Natural killer cell (primary cell): Measurements from ENCODE around the gene TREX2. TPM values are rescaled to one million over a fixed set of nuclear protein-coding genes. Genes with fewer than 3 reads are reported as not detected.

ENCODE experiments used
- ATAC-seq, 3 donors: fragments of 150-1000 bp in 2 of 3; fragments of 200-7000 bp in 1 of 3; cut with Tn5 transposase; 1 replicate in 1 of 3; 2 replicates in 2 of 3; pipeline ENCODE4 v1.10.0; 2021; ENCODE audit warnings: mild to moderate bottlenecking in 2 of 3, moderate library complexity in 2 of 3
- DNase-seq, 2 donors: peaks; one replicate each; pipeline versions ENCODE4 v3.0.0 to v3.0.0-alpha.2; 2013 to 2021; ENCODE audit warnings: mixed read lengths in 1 of 2
- H3K27ac ChIP-seq: one replicate; pipeline ENCODE4 v1.5.1; 2013; ENCODE audit warnings: mild to moderate bottlenecking, low read length
- H3K27me3 ChIP-seq: one replicate; pipeline ENCODE4 v1.6.1; 2013; ENCODE audit warnings: low read length; ENCODE audit not compliant: control insufficient read depth, insufficient read depth
- H3K36me3 ChIP-seq: one replicate; pipeline ENCODE4 v1.6.1; 2013; ENCODE audit warnings: low read length; ENCODE audit not compliant: control insufficient read depth, insufficient read depth
- H3K4me1 ChIP-seq: one replicate; pipeline ENCODE4 v1.6.1; 2013; ENCODE audit warnings: low read length; ENCODE audit not compliant: control insufficient read depth, insufficient read depth
- H3K4me3 ChIP-seq: one replicate; pipeline ENCODE4 v1.5.1; 2013; ENCODE audit warnings: low read length
- H3K9me3 ChIP-seq: one replicate; pipeline ENCODE4 v1.6.1; 2013; ENCODE audit warnings: low read length; ENCODE audit not compliant: control insufficient read depth, insufficient read depth
- H3K27ac Mint-ChIP-seq, 2 donors: one replicate each; pipeline ENCODE4 v1.8.0; 2022; ENCODE audit warnings: mild to moderate bottlenecking in 2 of 2, mixed read lengths in 2 of 2, moderate library complexity in 1 of 2
- H3K27me3 Mint-ChIP-seq, 2 donors: one replicate each; pipeline ENCODE4 v1.8.0; 2022; ENCODE audit warnings: low read depth in 2 of 2, mixed read lengths in 2 of 2
- H3K36me3 Mint-ChIP-seq: one replicate; pipeline ENCODE4 v1.8.0; 2022; ENCODE audit warnings: mixed read lengths
- H3K4me1 Mint-ChIP-seq, 2 donors: one replicate each; pipeline ENCODE4 v1.8.0; 2022; ENCODE audit warnings: mixed read lengths in 2 of 2
- H3K4me3 Mint-ChIP-seq: one replicate; pipeline ENCODE4 v1.8.0; 2022; ENCODE audit warnings: mild to moderate bottlenecking, moderate library complexity, mixed read lengths
- H3K9me3 Mint-ChIP-seq, 2 donors: one replicate each; pipeline ENCODE4 v1.8.0; 2022; ENCODE audit warnings: mixed read lengths in 2 of 2
- CTCF ChIP-seq: fragments of 200-600 bp; IDR thresholded peaks from one replicate; pipeline ENCODE4 v1.8.0; 2022; ENCODE audit warnings: antibody characterized with exemption
- WGBS: methylation state at CpG from one replicate; pipeline ENCODE4 v1.1.7; 2013; ENCODE audit warnings: missing lambda C conversion rate; ENCODE audit not compliant: insufficient coverage; 5-methylcytosine and 5-hydroxymethylcytosine counted together
- intact Hi-C: fragments of 100-400 bp; cut with micrococcal nuclease; formaldehyde crosslinking; loops from one replicate; pipeline ENCODE4 v1.14.2; 2022
- total RNA-seq, 4 donors: library from RNA; stranded (reverse); fragments of 120-200 nt in 1 of 4; gene quantifications; one replicate each; pipeline versions ENCODE4 v1.2.3 to v1.2.4, GENCODE V29; 2013 to 2022

The TREX2 gene
- total RNA-seq, 3 donors from 2014 or later (not counting 1 experiment from before 2014, with no cell fraction given): 1.6 to 3.4 (median 3.1) TPM

DNA sequence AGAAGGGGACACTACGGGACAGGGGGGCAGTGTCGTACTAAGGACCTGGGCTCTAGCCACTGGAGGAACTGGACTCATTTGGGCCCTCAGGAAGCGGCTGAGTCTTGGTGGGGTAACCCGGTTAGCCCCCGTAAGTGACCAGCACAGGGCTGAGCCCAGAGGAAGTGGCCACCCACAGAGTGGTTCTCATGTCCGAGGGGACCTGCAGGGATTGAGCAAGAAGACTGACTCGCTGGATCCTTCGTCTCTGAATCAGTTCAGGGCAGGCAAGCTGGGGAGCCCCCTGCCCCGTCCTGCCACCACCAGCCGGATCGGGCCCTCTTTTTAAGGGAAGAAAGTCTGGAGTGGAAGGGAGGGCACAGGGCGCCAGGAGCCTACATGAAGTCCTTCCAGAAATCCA, 48.2 kb upstream of the TREX2 start:
- H3K4me3 ChIP-seq: no peak overlapping the region
- Mint-ChIP-seq H3K4me1 (peaks cover 0 to 3% of the 10 kb centered on the region in 2 donors), H3K27me3 (peaks cover 0 to 2% of the 10 kb centered on the region in 2 donors), H3K4me3 (no peak overlapping the region), H3K27ac (no peak overlapping the region), H3K36me3 (no peaks in the 10 kb centered on the region), H3K9me3 (no peaks in the 10 kb centered on the region)
- WGBS: 75% methylated on average over 8 of the region's 12 CpGs
- no peaks in the 10 kb centered on the region for H3K4me1 ChIP-seq
- ATAC-seq: no peak
- H3K9me3 ChIP-seq: no peaks in the 10 kb centered on the region
- DNase-seq: no peak
- H3K27me3 ChIP-seq: no peaks in the 10 kb centered on the region
- H3K27ac ChIP-seq: no peak overlapping the region
- H3K36me3 ChIP-seq: no peaks in the 10 kb centered on the region
- intact Hi-C loops: no loop called here
- TF ChIP-seq CTCF: no peak

DNA sequence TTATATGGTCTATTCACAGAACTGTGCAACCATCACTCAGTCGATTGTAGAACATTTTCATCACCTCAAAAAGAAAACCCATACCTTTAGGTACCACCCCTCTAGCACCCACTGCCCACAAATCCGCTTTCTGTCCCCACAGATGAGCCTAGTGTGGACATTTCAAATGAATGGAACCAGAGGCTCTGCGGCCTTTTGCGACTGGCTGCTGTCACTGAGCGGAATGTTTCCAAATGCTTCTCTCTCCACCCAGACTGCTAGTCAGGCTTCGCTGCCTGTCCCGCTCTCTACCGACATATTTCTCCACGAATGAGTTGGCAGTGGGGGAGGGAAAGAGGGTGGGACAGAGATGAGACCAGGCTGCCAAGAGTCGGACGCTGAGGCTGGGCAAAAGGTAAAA, 47.2 kb upstream of the TREX2 start:
- intact Hi-C loops: no loop called here
- Histone ChIP-seq H3K36me3 (no peaks in the 10 kb centered on the region), H3K9me3 (no peaks in the 10 kb centered on the region), H3K27ac (no peak overlapping the region), H3K27me3 (no peaks in the 10 kb centered on the region), H3K4me3 (no peak overlapping the region), H3K4me1 (peaks cover 4% of the 10 kb centered on the region)
- no peak overlapping the region for H3K27ac Mint-ChIP-seq
- H3K4me1 Mint-ChIP-seq: peaks cover 0 to 3% of the 10 kb centered on the region in 2 donors
- DNase-seq (no peak), ATAC-seq (no peak)
- H3K4me3 Mint-ChIP-seq: no peak overlapping the region
- no peaks in the 10 kb centered on the region for H3K9me3 Mint-ChIP-seq
- WGBS: 86% methylated on average over 5 of the region's 11 CpGs
- H3K27me3 Mint-ChIP-seq: peaks cover 0 to 2% of the 10 kb centered on the region in 2 donors
- no peaks in the 10 kb centered on the region for H3K36me3 Mint-ChIP-seq
- TF ChIP-seq CTCF: no peak

DNA sequence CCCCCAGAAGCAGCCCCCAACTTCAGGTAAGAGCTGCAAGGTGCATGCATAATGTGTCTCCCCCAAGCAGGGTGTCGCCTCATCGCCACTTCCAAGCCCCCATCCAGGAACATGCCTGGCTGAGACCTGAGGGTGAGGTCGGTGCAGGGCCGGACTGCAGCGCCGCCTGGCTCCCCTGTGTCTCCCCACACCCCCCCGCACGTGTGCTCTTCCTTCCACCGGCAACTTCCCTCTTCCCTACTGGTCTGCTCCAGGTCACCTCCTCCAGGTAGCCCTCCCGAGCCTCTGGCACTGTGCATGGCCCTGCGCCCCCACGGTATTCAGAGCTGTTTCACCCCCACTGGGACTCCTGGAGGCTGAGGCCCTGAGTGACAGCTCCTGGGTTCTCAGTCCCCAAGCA, 46.7 kb upstream of the TREX2 start:
- DNase-seq (no peak), ATAC-seq (no peak)
- Histone ChIP-seq H3K27ac (no peak overlapping the region), H3K4me3 (no peak overlapping the region), H3K27me3 (no peaks in the 10 kb centered on the region), H3K36me3 (no peaks in the 10 kb centered on the region), H3K4me1 (peaks cover 4% of the 10 kb centered on the region), H3K9me3 (no peaks in the 10 kb centered on the region)
- Mint-ChIP-seq H3K9me3 (no peaks in the 10 kb centered on the region), H3K4me1 (peaks cover 0 to 3% of the 10 kb centered on the region in 2 donors), H3K27ac (no peak overlapping the region), H3K27me3 (peaks cover 0 to 2% of the 10 kb centered on the region in 2 donors), H3K36me3 (no peaks in the 10 kb centered on the region), H3K4me3 (no peak overlapping the region)
- TF ChIP-seq CTCF: no peak
- intact Hi-C loops: no loop called here
- 96% methylated on average over 10 of the region's 12 CpGs for WGBS

DNA sequence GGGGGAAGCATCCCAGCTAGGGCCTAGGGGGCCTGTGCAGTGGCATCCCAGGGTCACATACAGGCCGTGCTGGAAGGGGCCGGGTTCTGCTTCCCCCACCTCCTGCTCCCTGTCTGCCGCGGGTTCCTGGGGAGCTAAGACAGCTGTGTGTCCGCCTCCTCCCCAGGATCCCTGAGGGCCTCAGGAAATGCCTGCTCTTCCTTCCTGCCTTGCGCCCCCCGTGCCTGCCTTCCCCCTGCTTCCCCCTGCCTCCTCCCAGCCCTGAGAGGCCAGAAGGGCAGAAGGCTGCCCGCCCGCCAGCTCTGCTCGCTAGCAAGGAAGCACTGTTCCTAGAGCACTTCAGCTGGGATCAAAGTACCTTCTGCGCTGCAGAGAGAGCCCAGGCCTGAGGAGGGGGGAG, 46.1 kb upstream of the TREX2 start:
- H3K4me1 ChIP-seq: peaks cover 4% of the 10 kb centered on the region
- ATAC-seq (no peak), DNase-seq (no peak)

More for the DNA sequence above, 46.1 kb upstream of the TREX2 start:
- H3K9me3 ChIP-seq: no peaks in the 10 kb centered on the region
- intact Hi-C loops: no loop called here
- H3K36me3 ChIP-seq: no peaks in the 10 kb centered on the region
- Mint-ChIP-seq H3K4me1 (peaks cover 0 to 3% of the 10 kb centered on the region in 2 donors), H3K27me3 (peaks cover 0 to 2% of the 10 kb centered on the region in 2 donors), H3K4me3 (no peak overlapping the region), H3K36me3 (no peaks in the 10 kb centered on the region), H3K9me3 (no peaks in the 10 kb centered on the region), H3K27ac (no peak overlapping the region)
- no peaks in the 10 kb centered on the region for H3K27me3 ChIP-seq
- H3K4me3 ChIP-seq: no peak overlapping the region
- WGBS: 40% methylated on average over 10 of the region's 11 CpGs
- no peak for TF ChIP-seq CTCF
- no peak overlapping the region for H3K27ac ChIP-seq
